ENCODE measurements around the gene CTBP2.
"Not testable (repeated sequence)": the region's sequence is repeated elsewhere in the genome, so short reads cannot be mapped to it uniquely, and the experiment has no call there.

CTBP2 gene

GRCh38 chr10:124997771-124998623 is 162.4 kb downstream of the CTBP2 start:
- DNase-seq (ENCODE audit: low read depth), result no peak

GRCh38 chr10:124997306-124997705 is 163.1 kb downstream of the CTBP2 start:
- no peak for DNase-seq (ENCODE audit: low read depth)

GRCh38 chr10:124996854-124997215 is 163.5 kb downstream of the CTBP2 start:
- DNase-seq (ENCODE audit: low read depth), result no peak

- DNase-seq (ENCODE audit: low read depth), result no peak
These were observed 164.1 kb downstream of the CTBP2 start for GRCh38 chr10:124996127-124996853.

- DNase-seq (ENCODE audit: low read depth), result no peak
These were observed 164.8 kb downstream of the CTBP2 start for GRCh38 chr10:124995605-124996004.

GRCh38 chr10:124994573-124995473 is 165.5 kb downstream of the CTBP2 start:
- no peak for DNase-seq (ENCODE audit: low read depth)

GRCh38 chr10:124993736-124994451 is 166.5 kb downstream of the CTBP2 start:
- DNase-seq (ENCODE audit: low read depth), result no peak

GRCh38 chr10:124993345-124993708 is 167.0 kb downstream of the CTBP2 start:
- DNase-seq (ENCODE audit: low read depth), result no peak

GRCh38 chr10:124992462-124993344 is 167.7 kb downstream of the CTBP2 start:
- peak; percentile 44 for DNase-seq (ENCODE audit: low read depth)

- DNase-seq (ENCODE audit: low read depth), result no peak
These were observed 168.5 kb downstream of the CTBP2 start for GRCh38 chr10:124991835-124992234.

- DNase-seq (ENCODE audit: low read depth), result no peak
These were observed 169.4 kb downstream of the CTBP2 start for GRCh38 chr10:124990671-124991625.

- no peak for DNase-seq (ENCODE audit: low read depth)
These were observed 170.8 kb downstream of the CTBP2 start for GRCh38 chr10:124989526-124989925.

- DNase-seq (ENCODE audit: low read depth), result not testable (repeated sequence)
These were observed 171.6 kb downstream of the CTBP2 start for GRCh38 chr10:124988753-124989152.

GRCh38 chr10:124987788-124988187 is 172.6 kb downstream of the CTBP2 start:
- no peak for DNase-seq (ENCODE audit: low read depth)

- no peak for DNase-seq (ENCODE audit: low read depth)
These were observed 175.2 kb downstream of the CTBP2 start for GRCh38 chr10:124985162-124985561.

- no peak for DNase-seq (ENCODE audit: low read depth)
These were observed 176.0 kb downstream of the CTBP2 start for GRCh38 chr10:124984376-124984775.

GRCh38 chr10:124983321-124983720 is 177.0 kb downstream of the CTBP2 start:
- no peak for DNase-seq (ENCODE audit: low read depth)

GRCh38 chr10:124978376-124978725 is 182.0 kb downstream of the CTBP2 start:
- DNase-seq (ENCODE audit: low read depth), result no peak

GRCh38 chr10:124977648-124978375 is 182.6 kb downstream of the CTBP2 start:
- no peak for DNase-seq (ENCODE audit: low read depth)
